ENCODE measurements around the gene FMN2.

FMN2 gene

DNA sequence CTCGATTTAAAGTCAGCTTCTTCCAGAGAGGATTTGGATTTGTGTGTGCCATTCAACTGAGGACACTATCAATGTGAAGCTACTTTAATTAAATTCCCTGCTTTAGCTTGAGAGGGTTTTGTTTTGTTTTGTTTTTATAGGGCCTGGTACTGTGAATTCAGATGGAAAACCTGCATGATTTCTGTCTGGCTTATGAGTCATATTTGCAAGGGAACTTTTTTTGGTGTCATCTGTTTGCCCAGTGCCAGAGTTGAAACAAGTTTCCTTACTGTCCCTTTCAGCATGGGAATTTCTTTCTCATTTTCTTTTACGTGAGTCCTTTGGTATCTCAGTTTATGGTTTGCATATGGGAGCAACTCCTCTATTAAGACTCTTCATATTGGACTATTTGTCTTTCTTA, 325.6 kb downstream of the FMN2 start:
- DNase-seq (ENCODE audit: low read depth in 3 of 3, low spot score in 1 of 3): no peak

GRCh38 chr1:240420766-240421165, 329.1 kb downstream of the FMN2 start:
- no peak for DNase-seq (ENCODE audit: low read depth in 3 of 3, low spot score in 1 of 3)

- no peak for DNase-seq (ENCODE audit: low read depth in 3 of 3, low spot score in 1 of 3)
Measured at GRCh38 chr1:240423246-240423924, 331.7 kb downstream of the FMN2 start.

DNA sequence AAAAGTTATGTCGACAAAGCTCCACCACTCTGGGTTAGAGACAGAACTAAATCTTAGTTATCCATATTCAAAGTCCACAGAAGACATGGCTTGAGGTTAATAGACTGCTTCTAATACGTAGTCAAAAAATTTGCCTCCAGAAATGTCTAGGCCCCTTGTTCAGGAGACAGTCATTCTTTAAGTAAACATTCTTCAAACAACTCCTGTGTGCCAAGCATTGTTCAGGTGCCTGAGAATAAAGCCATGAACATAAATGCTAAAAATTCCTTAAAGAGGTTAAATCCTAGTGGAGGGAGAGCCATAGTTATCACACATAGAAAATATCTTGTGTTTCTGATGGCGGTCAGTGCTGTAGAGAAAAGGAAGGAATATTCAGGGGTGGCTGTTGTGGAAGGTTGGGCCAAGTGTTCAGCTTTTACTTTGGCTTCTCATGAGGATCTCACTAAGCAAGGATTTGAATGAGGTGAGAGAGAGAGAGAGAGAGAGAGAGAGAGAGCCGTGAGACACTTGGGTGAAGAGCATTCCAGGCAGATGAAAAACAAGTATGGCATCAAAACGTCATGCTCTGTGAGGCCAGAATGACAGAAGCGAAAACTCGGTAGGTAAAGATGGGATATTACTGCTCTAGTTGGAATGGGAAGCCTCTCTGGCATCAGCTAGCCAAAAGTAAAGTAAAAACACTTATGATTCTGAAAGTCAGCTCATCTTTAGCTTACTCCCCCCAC, 333.2 kb downstream of the FMN2 start:
- no peak for DNase-seq (ENCODE audit: low read depth in 3 of 3, low spot score in 1 of 3)

- DNase-seq (ENCODE audit: low read depth in 3 of 3, low spot score in 1 of 3): no peak
Measured at GRCh38 chr1:240426051-240426450, 334.4 kb downstream of the FMN2 start.

DNA sequence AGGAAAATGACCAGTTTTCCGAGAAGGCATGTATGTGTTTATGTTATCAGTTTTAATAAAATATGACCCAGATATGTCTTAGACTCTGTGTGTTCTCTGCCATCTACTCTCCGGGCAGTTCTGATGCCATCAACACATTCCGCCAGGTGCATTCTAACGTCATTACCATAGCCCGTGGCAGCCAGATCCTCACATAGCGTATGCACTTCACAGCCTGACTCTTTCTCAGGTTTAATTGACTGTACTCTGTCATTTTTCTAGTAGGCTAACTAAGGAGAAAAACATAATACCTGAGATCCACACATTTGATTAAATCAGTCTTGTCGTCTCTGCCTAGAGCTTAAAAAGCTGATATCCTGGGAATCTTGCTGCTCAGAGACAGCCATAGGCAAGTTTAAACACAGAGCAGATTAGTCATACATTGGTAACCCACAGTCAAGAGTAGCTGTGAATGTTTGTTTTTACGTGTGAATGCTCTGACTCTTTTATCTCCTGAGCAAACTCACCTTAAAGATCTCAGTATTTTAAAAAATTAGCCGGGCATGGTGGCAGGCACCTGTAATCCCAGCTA, 344.4 kb downstream of the FMN2 start:
- DNase-seq (ENCODE audit: low read depth in 3 of 3, low spot score in 1 of 3): no peak

DNA sequence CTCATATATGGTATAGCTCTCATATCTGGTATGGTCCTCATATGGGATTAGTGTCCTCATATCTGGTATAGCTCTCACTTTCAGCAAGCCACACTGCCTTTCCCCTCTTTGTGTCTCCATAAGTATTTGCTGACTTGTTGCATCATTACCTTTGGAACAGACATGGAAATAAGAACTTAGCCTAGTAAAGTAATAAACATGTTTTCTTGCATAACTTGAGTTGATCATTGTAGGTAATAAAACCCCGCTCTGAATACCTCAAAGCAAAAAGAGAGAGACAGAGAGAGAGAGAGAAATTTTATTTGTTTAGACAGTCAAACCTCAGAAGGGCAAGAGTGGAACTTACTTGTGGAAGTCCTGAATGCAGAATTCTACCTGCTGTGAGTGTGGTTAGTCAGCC, 350.0 kb downstream of the FMN2 start:
- no peak for DNase-seq (ENCODE audit: low read depth in 3 of 3, low spot score in 1 of 3)

DNA sequence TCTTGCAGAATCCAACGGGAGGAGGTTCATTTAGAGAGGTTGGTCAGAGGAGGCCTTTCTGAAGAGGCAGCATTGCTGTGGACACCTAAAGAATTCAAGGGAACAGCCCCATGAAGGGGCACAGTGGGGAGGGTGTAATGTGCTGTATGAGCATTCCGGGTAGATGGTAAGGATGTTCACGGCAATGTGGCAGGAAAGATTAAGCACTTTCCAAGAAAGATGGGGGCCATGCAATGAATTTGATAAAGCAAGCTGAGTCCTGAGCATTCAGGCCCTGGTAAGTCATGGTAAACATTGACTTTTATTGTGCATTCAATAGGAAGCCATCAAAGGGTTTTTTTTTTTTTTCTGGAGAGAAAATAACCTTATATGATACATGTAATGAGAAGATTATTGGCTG, 353.7 kb downstream of the FMN2 start:
- no peak for DNase-seq (ENCODE audit: low read depth in 3 of 3, low spot score in 1 of 3)

DNA sequence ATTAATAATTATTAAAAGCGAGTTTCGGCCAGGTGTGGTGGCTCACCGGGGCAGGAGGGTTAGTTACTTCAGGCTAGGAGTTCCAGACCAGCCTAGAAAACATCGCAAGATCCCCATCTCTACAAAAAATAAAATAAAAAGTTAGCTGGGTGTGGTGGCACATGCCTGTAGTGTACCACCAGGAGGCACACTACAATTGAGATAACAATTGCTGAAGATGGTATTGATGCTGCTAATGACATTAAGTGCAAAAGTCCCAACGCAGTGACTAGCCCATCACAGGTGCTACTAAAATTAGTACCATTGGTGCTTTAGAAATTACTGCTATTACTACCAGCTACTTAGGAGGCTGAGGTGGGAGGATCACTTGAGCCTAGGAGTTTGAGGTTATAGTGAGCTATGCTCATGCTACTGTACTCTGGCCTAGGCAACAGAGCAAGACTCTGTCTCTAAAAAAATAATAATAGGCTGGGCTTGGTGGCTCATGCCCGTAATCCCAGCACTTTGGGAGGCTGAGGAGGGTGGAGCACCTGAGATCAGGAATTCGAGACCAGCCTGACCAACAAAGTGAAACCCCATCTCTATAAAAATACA, 363.6 kb downstream of the FMN2 start:
- no peak for DNase-seq (ENCODE audit: low read depth in 3 of 3, low spot score in 1 of 3)

DNA sequence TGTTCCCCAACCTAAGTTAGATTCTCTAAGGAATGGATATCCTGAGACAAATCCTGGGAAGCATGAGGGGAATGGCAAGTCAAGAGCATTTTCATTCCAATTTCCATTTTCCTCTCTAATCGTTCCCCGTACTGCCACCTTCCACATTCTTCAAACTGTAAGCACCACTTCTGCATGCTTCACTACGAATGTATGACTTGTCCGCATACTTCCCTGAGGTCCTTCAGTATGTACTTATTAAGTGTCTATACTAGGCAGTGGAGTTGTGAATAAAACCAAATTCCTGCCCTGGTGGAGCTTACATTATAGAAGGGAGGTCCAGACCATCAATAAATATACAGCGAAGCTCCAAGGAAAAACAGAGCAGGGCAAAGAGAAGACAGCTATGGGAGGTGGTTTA, 365.5 kb downstream of the FMN2 start:
- no peak for DNase-seq (ENCODE audit: low read depth in 3 of 3, low spot score in 1 of 3)

GRCh38 chr1:240462277-240462676, 370.6 kb downstream of the FMN2 start:
- DNase-seq (ENCODE audit: low read depth in 3 of 3, low spot score in 1 of 3): no peak

DNA sequence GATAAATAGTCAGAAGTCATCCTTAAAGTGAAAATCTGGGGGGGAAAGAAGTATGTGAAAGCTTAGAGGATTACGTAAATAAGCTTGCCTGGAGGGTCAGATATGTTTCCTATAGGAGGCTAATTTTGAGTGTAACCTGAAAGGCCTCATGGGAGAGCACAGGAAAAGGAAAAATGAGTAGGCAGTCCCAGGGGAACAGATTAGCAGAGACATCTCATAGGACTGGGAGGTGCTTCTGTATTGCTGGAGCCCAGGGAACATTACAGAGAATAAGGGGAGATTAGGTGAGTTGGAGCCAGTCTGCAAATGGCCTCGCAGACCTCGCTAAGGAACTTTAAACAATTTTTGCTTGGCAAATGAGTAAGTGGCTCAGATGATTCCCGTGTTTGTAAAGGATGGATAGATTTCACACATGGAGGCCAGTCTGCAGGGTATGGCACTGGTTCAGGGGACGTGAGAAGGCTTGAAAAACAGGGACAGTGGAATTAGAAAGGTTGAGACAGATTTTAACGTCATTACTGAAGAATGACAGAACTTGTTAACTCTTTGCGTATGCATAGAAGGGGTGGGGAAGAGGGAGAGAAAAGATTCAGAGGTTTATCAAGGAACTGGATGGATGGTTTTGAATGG, 371.2 kb downstream of the FMN2 start:
- no peak for DNase-seq (ENCODE audit: low read depth in 3 of 3, low spot score in 1 of 3)

GRCh38 chr1:240464099-240464498, 372.4 kb downstream of the FMN2 start:
- no peak for DNase-seq (ENCODE audit: low read depth in 3 of 3, low spot score in 1 of 3)

GRCh38 chr1:240465531-240465940, 373.9 kb downstream of the FMN2 start:
- no peak for DNase-seq (ENCODE audit: low read depth in 3 of 3, low spot score in 1 of 3)

GRCh38 chr1:240466509-240466908, 374.8 kb downstream of the FMN2 start:
- no peak for DNase-seq (ENCODE audit: low read depth in 3 of 3, low spot score in 1 of 3)

GRCh38 chr1:240467895-240468294, 376.2 kb downstream of the FMN2 start:
- no peak for DNase-seq (ENCODE audit: low read depth in 3 of 3, low spot score in 1 of 3)

DNA sequence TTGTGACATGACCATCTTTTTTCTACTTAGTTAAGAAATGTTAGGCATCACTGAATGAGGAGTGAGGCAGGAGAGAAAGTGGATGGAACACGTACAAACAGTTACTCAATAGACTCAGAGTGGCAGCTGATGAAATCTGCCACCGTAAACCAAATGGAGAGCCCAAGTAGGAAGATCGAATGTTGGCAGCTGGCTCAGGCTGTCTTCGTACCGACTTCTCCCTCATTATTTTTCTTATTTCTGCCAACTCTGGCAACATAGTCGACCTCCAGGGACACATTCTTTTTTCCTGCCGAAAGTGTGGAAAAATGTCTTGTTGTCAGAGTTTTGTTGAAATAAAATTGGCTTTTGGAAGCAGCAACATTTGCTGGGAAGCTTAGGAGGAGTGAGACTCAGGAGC, 377.0 kb downstream of the FMN2 start:
- DNase-seq (ENCODE audit: low read depth in 3 of 3, low spot score in 1 of 3): no peak

DNA sequence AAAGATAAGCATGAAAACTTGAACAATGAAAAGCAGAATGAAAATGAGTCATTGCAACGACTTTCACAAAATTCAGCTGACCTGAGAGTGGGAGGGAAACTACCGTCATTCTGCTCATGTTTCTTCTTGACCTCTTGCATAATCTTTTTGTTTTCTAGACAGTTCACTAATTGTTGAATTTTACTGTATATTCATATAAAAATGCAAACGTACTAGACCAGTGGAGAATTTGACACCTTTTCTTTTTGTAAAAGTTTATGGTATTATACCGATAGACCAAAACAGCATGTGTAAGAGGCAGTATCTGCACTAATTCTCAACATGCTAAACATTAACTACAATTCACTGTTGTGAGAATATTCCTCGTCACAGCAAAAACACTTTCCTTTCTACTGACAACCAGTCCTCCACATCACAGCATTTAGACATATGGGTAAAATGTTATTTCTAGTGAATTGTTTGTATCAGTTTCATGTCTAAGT, 382.5 kb downstream of the FMN2 start:
- DNase-seq (ENCODE audit: low read depth in 3 of 3, low spot score in 1 of 3): no peak

- no peak for DNase-seq (ENCODE audit: low read depth in 3 of 3, low spot score in 1 of 3)
Measured at GRCh38 chr1:240475832-240476231, 384.1 kb downstream of the FMN2 start.

DNA sequence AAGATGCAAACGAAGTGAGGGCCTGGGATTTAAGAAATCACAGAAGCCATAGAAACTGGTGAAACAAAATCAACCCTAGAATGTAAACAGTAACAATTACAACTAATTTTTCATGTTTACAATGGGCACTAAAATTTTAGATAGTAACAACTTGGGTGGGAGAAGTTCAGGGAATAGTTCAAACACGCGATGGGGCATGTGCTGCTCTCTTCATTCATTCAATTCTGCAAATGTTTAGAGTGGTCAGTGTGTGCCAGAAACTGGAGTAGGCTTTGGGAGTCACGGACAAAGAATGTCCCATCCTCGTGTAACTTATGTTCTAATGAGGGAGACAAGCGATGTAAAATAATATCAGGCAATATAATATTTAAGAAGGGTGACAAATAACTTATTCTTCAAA, 386.9 kb downstream of the FMN2 start:
- DNase-seq (ENCODE audit: low read depth in 3 of 3, low spot score in 1 of 3): no peak

DNA sequence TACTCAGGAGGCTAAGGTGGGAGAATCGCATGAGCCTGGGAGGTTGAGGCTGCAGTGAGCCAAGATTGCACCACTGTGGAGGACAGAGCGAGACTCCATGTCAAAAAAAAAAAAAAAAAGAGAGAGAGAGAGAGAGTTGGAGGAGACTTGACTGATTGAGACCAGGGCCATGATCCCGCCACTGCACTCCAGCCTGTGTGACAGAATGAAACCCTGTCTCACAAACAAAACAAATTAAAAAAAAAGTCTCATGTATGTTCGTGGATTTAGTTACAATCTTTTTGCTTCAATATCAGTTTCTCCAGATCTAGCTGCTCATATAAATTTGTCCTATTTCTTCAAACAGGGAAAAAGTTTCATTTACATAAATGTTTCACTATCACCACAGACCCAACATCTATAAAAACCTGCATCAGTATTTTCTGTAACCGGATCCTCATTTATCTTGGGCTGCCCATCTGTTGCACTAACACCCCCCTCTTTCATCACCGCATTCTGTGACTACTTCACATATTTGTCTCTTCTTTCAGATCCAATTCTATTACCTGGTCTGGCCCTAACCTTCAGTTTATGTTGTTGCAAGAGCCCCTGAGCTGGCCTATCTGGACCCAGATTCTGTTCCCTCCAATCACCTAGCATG, 393.2 kb downstream of the FMN2 start:
- DNase-seq (ENCODE audit: low read depth in 3 of 3, low spot score in 1 of 3): no peak

Measured in stimulated activated CD4-positive, alpha-beta T cell treated with anti-CD3 and anti-CD28 coated beads, TNF-alpha, amount 100 ng/mL, for 1 hour (primary cell).